Keratinocyte (primary cell): ENCODE data around the gene MERTK.

Experiments
- EZH2 ChIP-seq: IDR thresholded peaks from one replicate; pipeline ENCODE4 v1.6.1; 2012; ENCODE audit warnings: inconsistent platforms, mild to moderate bottlenecking, low read length, moderate library complexity
- TF ChIP-seq, protein P1 (sequence below), 3 experiments: IDR thresholded peaks in 1 of 3; conservative IDR thresholded peaks in 1 of 3; optimal IDR thresholded peaks in 1 of 3; 2 replicates in 2 of 3; 3 replicates in 1 of 3; pipeline versions ENCODE3 to v1.5.1; 2011; ENCODE audit warnings: low read length in 3 of 3, mild to moderate bottlenecking in 3 of 3, moderate library complexity in 2 of 3, control low read depth in 1 of 3, inconsistent platforms in 1 of 3; ENCODE audit not compliant: insufficient read depth in 2 of 3; ENCODE audit errors: extremely low read depth in 1 of 3

DNA sequence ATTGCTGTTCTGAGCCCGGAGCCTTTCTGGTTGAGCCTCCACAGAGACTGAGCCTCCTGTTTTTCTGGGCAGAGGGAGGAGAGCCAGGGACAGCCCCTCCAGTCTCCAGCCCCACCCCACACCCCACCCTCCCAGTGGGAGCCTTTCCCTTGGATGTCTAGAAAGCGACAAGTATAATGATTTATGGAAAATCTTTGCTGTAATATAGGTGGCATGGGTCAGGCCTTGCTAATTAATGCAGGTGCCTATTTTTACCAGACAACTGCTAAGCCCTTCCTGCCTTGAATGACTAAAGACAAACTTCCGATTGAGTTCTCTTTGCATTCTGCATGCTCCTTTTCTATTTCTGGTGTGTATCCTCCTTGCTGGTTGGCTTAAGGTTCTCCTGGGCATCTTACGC is 43.1 kb downstream of the MERTK start:
- TF ChIP-seq, protein P1, sequence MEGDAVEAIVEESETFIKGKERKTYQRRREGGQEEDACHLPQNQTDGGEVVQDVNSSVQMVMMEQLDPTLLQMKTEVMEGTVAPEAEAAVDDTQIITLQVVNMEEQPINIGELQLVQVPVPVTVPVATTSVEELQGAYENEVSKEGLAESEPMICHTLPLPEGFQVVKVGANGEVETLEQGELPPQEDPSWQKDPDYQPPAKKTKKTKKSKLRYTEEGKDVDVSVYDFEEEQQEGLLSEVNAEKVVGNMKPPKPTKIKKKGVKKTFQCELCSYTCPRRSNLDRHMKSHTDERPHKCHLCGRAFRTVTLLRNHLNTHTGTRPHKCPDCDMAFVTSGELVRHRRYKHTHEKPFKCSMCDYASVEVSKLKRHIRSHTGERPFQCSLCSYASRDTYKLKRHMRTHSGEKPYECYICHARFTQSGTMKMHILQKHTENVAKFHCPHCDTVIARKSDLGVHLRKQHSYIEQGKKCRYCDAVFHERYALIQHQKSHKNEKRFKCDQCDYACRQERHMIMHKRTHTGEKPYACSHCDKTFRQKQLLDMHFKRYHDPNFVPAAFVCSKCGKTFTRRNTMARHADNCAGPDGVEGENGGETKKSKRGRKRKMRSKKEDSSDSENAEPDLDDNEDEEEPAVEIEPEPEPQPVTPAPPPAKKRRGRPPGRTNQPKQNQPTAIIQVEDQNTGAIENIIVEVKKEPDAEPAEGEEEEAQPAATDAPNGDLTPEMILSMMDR (optimal IDR thresholded peaks at IDR 0.05 in 1 of 3, IDR thresholded peaks at IDR 0.05 in 1 of 3, conservative IDR thresholded peaks at IDR 0.05 in 1 of 3; ENCODE audit: extremely low read depth in 1 of 3, insufficient read depth in 2 of 3, low read length in 3 of 3): no peak
- TF ChIP-seq EZH2: no peak
